Measurements from ENCODE around the gene DRD3.

- TF ChIP-seq EZH2 (IDR thresholded peaks at IDR 0.05) (no peak), POLR2AphosphoS5 (IDR thresholded peaks at IDR 0.05; ENCODE audit: borderline replicate concordance, low read depth, low read length) (no peak)
These were observed 74.4 kb downstream of the DRD3 start for GRCh38 chr3:114104414-114104813.
